Measurements from ENCODE around the gene NARF. TPM values are rescaled to one million over a fixed set of nuclear protein-coding genes. Genes with fewer than 3 reads are reported as not detected.
"Not testable (repeated sequence)": the region's sequence is repeated elsewhere in the genome, so short reads cannot be mapped to it uniquely, and the experiment has no call there.

The NARF gene
- total RNA-seq (105 and 113 TPM in 2 replicates), polyA plus RNA-seq (215 and 258 TPM in 2 replicates)

GRCh38 chr17:82458179-82458884 lies at the start of gene NARF:
NARF (plus strand) TSS chr17:82458741; CDS start chr17:82458804, 63 bp downstream.
- H3K9me3 ChIP-seq (ENCODE audit: low read depth) = no peaks in the 10 kb centered on the region
- DNase-seq (ENCODE audit: low read depth in 1 of 2, low spot score in 1 of 2) = peak; percentile 99
- H3K27ac ChIP-seq = peak within 1 kb of the TSS; percentile 100
- peaks cover 20% of the 10 kb centered on the region for H3K36me3 ChIP-seq
- H3K4me3 ChIP-seq = peak within 1 kb of the TSS; percentile 64
- no peaks in the 10 kb centered on the region for H3K27me3 ChIP-seq
- TF ChIP-seq CTCF (IDR thresholded peaks at IDR 0.05; ENCODE audit: low read depth, low read length) = no peak
- H3K4me1 ChIP-seq (ENCODE audit: low read depth) = peaks cover 15% of the 10 kb centered on the region

GRCh38 chr17:82408938-82409318 lies 49.6 kb upstream of the NARF start:
- H3K36me3 ChIP-seq = no peaks in the 10 kb centered on the region
- H3K4me3 ChIP-seq = no peak overlapping the region
- no peaks in the 10 kb centered on the region for H3K27me3 ChIP-seq
- H3K9me3 ChIP-seq (ENCODE audit: low read depth) = no peaks in the 10 kb centered on the region
- no peak for TF ChIP-seq CTCF (IDR thresholded peaks at IDR 0.05; ENCODE audit: low read depth, low read length)
- no peak overlapping the region for H3K27ac ChIP-seq
- no peaks in the 10 kb centered on the region for H3K4me1 ChIP-seq (ENCODE audit: low read depth)
- DNase-seq (ENCODE audit: low read depth in 1 of 2, low spot score in 1 of 2) = no peak

DNA sequence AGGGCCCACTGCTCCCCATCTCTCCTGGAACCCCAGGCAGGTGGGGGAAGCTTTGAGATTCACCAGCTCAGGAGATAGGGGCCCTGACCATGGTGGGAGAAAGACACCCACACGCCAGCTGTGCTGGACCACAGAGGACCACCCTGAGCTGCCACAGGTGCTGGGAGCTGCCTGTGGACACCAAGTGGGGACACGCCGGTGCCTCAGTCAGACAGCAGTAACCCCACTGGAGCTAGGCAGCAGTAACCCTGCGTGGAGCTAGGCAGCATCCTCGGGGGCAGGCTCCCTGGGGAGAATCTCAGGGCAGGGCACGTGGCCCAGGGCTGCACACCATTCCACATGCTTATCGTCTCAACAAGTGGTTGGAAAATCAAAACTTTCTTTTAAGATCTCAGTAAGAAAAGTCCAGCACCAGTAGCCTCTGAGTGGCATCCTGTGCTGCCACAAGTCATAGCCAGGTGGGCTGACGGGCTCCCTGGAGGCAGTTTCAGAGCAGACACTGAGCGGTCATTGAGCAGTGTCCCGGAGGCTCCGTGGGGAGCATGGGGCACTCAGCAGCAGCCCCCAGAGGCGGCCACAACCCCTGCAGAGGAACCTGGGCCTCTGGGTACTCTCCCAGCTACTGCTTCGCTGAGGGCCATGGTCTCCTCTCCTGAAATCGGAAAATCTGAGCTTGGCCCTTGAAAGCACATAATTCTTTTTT lies 48.4 kb upstream of the NARF start:
- Histone ChIP-seq H3K9me3 (ENCODE audit: low read depth) (no peaks in the 10 kb centered on the region), H3K27me3 (no peaks in the 10 kb centered on the region), H3K4me1 (ENCODE audit: low read depth) (no peaks in the 10 kb centered on the region), H3K36me3 (no peaks in the 10 kb centered on the region), H3K27ac (no peak overlapping the region), H3K4me3 (no peak overlapping the region)
- no peak for TF ChIP-seq CTCF (IDR thresholded peaks at IDR 0.05; ENCODE audit: low read depth, low read length)
- no peak for DNase-seq (ENCODE audit: low read depth in 1 of 2, low spot score in 1 of 2)

GRCh38 chr17:82411396-82412053 lies 47.0 kb upstream of the NARF start:
- H3K27ac ChIP-seq = no peak overlapping the region
- H3K9me3 ChIP-seq (ENCODE audit: low read depth) = no peaks in the 10 kb centered on the region
- no peak for TF ChIP-seq CTCF (IDR thresholded peaks at IDR 0.05; ENCODE audit: low read depth, low read length)
- no peaks in the 10 kb centered on the region for H3K27me3 ChIP-seq
- H3K4me1 ChIP-seq (ENCODE audit: low read depth) = no peaks in the 10 kb centered on the region
- H3K36me3 ChIP-seq = no peaks in the 10 kb centered on the region
- H3K4me3 ChIP-seq = no peak overlapping the region
- DNase-seq (ENCODE audit: low read depth in 1 of 2, low spot score in 1 of 2) = no peak

DNA sequence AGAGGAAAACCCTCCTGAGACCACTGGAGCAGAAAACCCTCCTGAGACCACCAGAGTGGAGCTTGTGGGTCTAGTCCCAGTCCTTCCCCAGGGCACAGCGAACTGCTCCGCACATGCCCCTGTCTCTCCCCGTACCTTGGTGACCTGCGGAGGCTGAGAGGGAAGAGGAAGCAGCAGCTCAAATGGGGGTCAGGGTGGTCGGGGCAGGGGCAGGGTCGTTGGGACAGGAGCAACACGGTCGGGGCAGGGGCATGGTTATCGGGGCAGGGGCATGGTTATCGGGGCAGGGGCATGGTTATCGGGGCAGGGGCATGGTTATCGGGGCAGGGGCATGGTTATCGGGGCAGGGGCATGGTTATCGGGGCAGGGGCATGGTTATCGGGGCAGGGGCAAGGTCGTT lies 46.5 kb upstream of the NARF start:
- not testable (repeated sequence) for H3K4me3 ChIP-seq; H3K27ac ChIP-seq; H3K4me1 ChIP-seq (ENCODE audit: low read depth); H3K27me3 ChIP-seq; H3K36me3 ChIP-seq; DNase-seq (ENCODE audit: low read depth in 1 of 2, low spot score in 1 of 2); H3K9me3 ChIP-seq (ENCODE audit: low read depth)

Data from cardiac muscle cell (in vitro differentiated cells and primary cell).